ENCODE data around the gene GALNT12.

GRCh38 chr9:98855592-98855991 is 48.1 kb downstream of the GALNT12 start:
- TF ChIP-seq CTCF (IDR thresholded peaks at IDR 0.05) (no peak), EZH2 (IDR thresholded peaks at IDR 0.05) (no peak)

Data from neural progenitor cell (in vitro differentiated cells).